Activated naive CD8-positive, alpha-beta T cell (primary cell): ENCODE measurements around the gene CFAP100.

Experiments
- H3K27ac Mint-ChIP-seq: one replicate; pipeline ENCODE4 v1.8.0; 2021; ENCODE audit warnings: mixed read lengths
- H3K27me3 Mint-ChIP-seq: one replicate; pipeline ENCODE4 v1.8.0; 2021; ENCODE audit warnings: mixed read lengths
- H3K36me3 Mint-ChIP-seq: one replicate; pipeline ENCODE4 v1.8.0; 2021; ENCODE audit warnings: mixed read lengths
- H3K4me1 Mint-ChIP-seq: one replicate; pipeline ENCODE4 v1.8.0; 2021; ENCODE audit warnings: low read depth, mixed read lengths
- H3K4me3 Mint-ChIP-seq: one replicate; pipeline ENCODE4 v1.8.0; 2021; ENCODE audit warnings: mild to moderate bottlenecking, mixed read lengths
- H3K9me3 Mint-ChIP-seq: one replicate; pipeline ENCODE4 v1.8.0; 2021; ENCODE audit warnings: low read depth, mixed read lengths

CFAP100 gene

DNA sequence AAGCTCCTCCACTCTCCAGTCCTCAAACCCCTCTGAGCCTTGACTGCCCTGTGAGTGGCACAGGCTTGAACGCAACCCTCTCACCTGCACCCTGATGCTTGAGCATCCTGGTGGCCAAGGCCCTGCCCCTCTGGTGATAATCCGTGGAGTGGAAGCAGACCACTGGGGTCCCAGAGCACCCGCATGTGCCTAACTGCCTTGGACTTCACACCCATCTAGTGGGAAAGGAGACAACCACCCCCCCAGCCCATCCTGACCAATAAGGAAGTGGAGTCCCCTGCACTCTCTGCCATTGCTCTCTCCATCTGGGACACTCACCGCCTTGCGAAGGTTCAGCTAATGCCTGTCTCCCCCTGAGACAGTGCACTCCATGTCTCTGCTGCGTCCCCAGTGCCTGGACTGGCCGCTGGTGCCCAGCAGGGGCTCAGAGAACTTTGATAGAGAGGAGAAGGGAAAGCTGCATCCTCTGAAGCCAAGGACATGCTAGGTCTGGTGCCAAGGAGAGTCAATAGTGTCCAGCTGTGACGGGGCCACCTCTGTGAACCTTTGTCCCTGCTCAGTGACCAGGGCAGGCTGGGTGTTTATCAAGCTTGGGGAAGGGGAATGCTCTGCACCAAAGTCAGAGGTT, 40.9 kb upstream of the CFAP100 start:
- H3K27me3 Mint-ChIP-seq, result peaks cover 10% of the 10 kb centered on the region
- H3K4me3 Mint-ChIP-seq, result no peak overlapping the region
- H3K4me1 Mint-ChIP-seq, result peaks cover 10% of the 10 kb centered on the region
- no peak overlapping the region for H3K27ac Mint-ChIP-seq
- H3K36me3 Mint-ChIP-seq, result no peaks in the 10 kb centered on the region
- H3K9me3 Mint-ChIP-seq, result no peaks in the 10 kb centered on the region

GRCh38 chr3:126354776-126355175, 39.9 kb upstream of the CFAP100 start:
- H3K36me3 Mint-ChIP-seq, result no peaks in the 10 kb centered on the region
- no peak overlapping the region for H3K27ac Mint-ChIP-seq
- no peak overlapping the region for H3K4me3 Mint-ChIP-seq

GRCh38 chr3:126355251-126355650, 39.5 kb upstream of the CFAP100 start:
- Mint-ChIP-seq H3K27ac (no peak overlapping the region), H3K36me3 (no peaks in the 10 kb centered on the region)

More at GRCh38 chr3:126354776-126355175, 39.9 kb upstream of the CFAP100 start:
- Mint-ChIP-seq H3K4me1 (peaks cover 10% of the 10 kb centered on the region), H3K27me3 (peaks cover 18% of the 10 kb centered on the region), H3K9me3 (no peaks in the 10 kb centered on the region)

GRCh38 chr3:126355777-126356372, 38.8 kb upstream of the CFAP100 start:
- Mint-ChIP-seq H3K36me3 (no peaks in the 10 kb centered on the region), H3K9me3 (no peaks in the 10 kb centered on the region), H3K27ac (no peak overlapping the region)

More at GRCh38 chr3:126355251-126355650, 39.5 kb upstream of the CFAP100 start:
- H3K9me3 Mint-ChIP-seq, result no peaks in the 10 kb centered on the region
- H3K27me3 Mint-ChIP-seq, result peaks cover 23% of the 10 kb centered on the region
- H3K4me1 Mint-ChIP-seq, result peaks cover 10% of the 10 kb centered on the region
- H3K4me3 Mint-ChIP-seq, result peak overlapping the region; percentile 80

GRCh38 chr3:126356373-126357264, 38.1 kb upstream of the CFAP100 start:
- Mint-ChIP-seq H3K27ac (no peak overlapping the region), H3K4me1 (peaks cover 10% of the 10 kb centered on the region), H3K36me3 (no peaks in the 10 kb centered on the region), H3K9me3 (no peaks in the 10 kb centered on the region), H3K4me3 (peak overlapping the region; percentile 92), H3K27me3 (peaks cover 26% of the 10 kb centered on the region)

More at GRCh38 chr3:126355777-126356372, 38.8 kb upstream of the CFAP100 start:
- H3K27me3 Mint-ChIP-seq, result peaks cover 23% of the 10 kb centered on the region
- peak overlapping the region; percentile 92 for H3K4me3 Mint-ChIP-seq
- peaks cover 10% of the 10 kb centered on the region for H3K4me1 Mint-ChIP-seq

- Mint-ChIP-seq H3K9me3 (no peaks in the 10 kb centered on the region), H3K4me1 (peaks cover 10% of the 10 kb centered on the region), H3K4me3 (peak within 1 kb of the TSS; percentile 92), H3K27ac (no peak within 1 kb of the TSS), H3K36me3 (no peaks in the 10 kb centered on the region), H3K27me3 (peaks cover 30% of the 10 kb centered on the region)
Observed at GRCh38 chr3:126357295-126358037, 37.2 kb upstream of the CFAP100 start, which contains the start of gene KLF15. TSS of gene KLF15 (minus strand) at chr3:126357408. CDS start at chr3:126352922, 4,486 bp downstream.

- Mint-ChIP-seq H3K4me1 (peaks cover 10% of the 10 kb centered on the region), H3K27me3 (peaks cover 31% of the 10 kb centered on the region), H3K36me3 (no peaks in the 10 kb centered on the region), H3K9me3 (no peaks in the 10 kb centered on the region), H3K27ac (no peak overlapping the region), H3K4me3 (peak overlapping the region; percentile 87)
Observed at GRCh38 chr3:126358038-126358815, 36.5 kb upstream of the CFAP100 start.

GRCh38 chr3:126358816-126359181, 35.9 kb upstream of the CFAP100 start:
- Mint-ChIP-seq H3K4me1 (peaks cover 10% of the 10 kb centered on the region), H3K36me3 (no peaks in the 10 kb centered on the region), H3K27ac (no peak overlapping the region), H3K27me3 (peaks cover 31% of the 10 kb centered on the region), H3K9me3 (no peaks in the 10 kb centered on the region), H3K4me3 (peak overlapping the region; percentile 87)

DNA sequence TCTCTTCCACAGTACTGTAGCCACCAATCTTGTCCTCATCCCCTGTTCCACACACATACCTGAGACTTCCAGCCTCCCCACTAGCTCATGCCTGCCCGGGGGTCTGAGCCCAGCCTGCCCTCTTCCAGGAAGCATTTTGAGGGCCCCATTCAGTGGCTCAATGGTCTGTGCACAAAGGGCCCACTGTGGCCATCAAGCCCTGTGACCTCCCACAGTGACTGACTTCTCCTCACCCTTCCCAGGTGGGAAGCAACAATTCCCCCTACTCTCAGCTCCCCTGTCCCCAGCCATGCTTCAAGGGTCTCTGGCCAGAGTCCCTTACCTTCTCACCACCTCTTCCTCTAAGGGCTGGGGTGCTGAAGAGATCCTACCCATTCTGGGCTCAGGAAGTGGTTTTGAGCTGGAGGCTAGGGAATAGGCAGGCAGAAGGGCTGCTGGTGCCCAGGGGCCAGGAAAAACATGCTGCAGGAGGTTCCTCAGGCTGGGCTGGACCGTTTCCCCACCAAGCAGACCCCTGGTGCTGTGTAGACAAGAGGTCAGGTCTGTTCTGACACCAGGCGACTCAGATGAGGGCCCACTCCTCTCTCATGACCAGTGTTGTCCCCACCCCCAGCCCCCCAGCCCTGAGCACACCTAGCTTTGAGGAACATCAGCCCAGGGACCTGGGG, 34.5 kb upstream of the CFAP100 start:
- H3K4me1 Mint-ChIP-seq, result peaks cover 10% of the 10 kb centered on the region
- H3K27me3 Mint-ChIP-seq, result peaks cover 30% of the 10 kb centered on the region
- H3K4me3 Mint-ChIP-seq, result no peak overlapping the region
- H3K27ac Mint-ChIP-seq, result no peak overlapping the region
- H3K9me3 Mint-ChIP-seq, result no peaks in the 10 kb centered on the region
- no peaks in the 10 kb centered on the region for H3K36me3 Mint-ChIP-seq

GRCh38 chr3:126360714-126361060, 34.0 kb upstream of the CFAP100 start:
- no peak overlapping the region for H3K27ac Mint-ChIP-seq
- H3K36me3 Mint-ChIP-seq, result no peaks in the 10 kb centered on the region
- no peak overlapping the region for H3K4me3 Mint-ChIP-seq
- H3K4me1 Mint-ChIP-seq, result peaks cover 8% of the 10 kb centered on the region
- no peaks in the 10 kb centered on the region for H3K9me3 Mint-ChIP-seq
- peaks cover 27% of the 10 kb centered on the region for H3K27me3 Mint-ChIP-seq

GRCh38 chr3:126361211-126361610, 33.5 kb upstream of the CFAP100 start:
- H3K4me3 Mint-ChIP-seq, result no peak overlapping the region
- no peak overlapping the region for H3K27ac Mint-ChIP-seq
- no peaks in the 10 kb centered on the region for H3K36me3 Mint-ChIP-seq
- H3K9me3 Mint-ChIP-seq, result no peaks in the 10 kb centered on the region
- H3K27me3 Mint-ChIP-seq, result peaks cover 26% of the 10 kb centered on the region
- H3K4me1 Mint-ChIP-seq, result peaks cover 7% of the 10 kb centered on the region

- H3K4me1 Mint-ChIP-seq, result no peaks in the 10 kb centered on the region
- no peak overlapping the region for H3K27ac Mint-ChIP-seq
- no peak overlapping the region for H3K4me3 Mint-ChIP-seq
- H3K36me3 Mint-ChIP-seq, result no peaks in the 10 kb centered on the region
- H3K9me3 Mint-ChIP-seq, result no peaks in the 10 kb centered on the region
- H3K27me3 Mint-ChIP-seq, result peaks cover 18% of the 10 kb centered on the region
Observed at GRCh38 chr3:126364130-126364695, 30.5 kb upstream of the CFAP100 start.

DNA sequence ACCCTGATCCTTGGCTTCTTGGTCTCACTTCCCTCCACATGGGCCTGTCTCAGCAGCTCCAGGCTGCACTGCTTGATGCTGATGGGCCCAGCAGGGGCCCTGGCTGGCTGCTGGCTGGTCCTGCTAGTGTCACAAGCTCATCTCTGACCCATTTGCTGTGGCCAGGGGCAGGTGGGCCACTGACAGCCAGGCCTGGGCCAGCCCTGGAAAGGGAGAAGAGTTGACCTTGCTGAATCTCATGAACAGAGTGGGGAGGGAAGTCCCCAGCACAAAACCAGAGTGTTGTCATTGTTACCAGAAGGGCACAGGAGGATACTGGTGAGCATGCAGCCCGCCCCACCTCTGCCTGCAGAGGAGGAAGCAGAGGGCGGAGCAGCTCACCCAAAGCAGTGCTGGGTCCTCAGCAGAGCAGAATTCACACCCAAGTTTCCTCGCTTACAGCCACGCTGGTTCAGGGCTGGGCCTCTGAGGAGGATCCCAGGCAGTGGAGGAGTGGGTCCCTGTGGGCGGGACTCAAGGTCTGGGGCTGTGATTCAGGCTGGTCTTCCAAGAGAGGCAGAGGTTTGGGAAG, 29.9 kb upstream of the CFAP100 start:
- Mint-ChIP-seq H3K27ac (no peak overlapping the region), H3K4me1 (no peaks in the 10 kb centered on the region), H3K27me3 (peaks cover 12% of the 10 kb centered on the region), H3K36me3 (no peaks in the 10 kb centered on the region), H3K4me3 (no peak overlapping the region), H3K9me3 (no peaks in the 10 kb centered on the region)
